HCT116 (cell line): ENCODE measurements around the gene PRKAG1. TPM values are rescaled to one million over a fixed set of nuclear protein-coding genes. Genes with fewer than 3 reads are reported as not detected.

ENCODE experiments used
- ATAC-seq: fragments of 200-7000 bp; cut with Tn5 transposase; 2 replicates; pipeline ENCODE4 v1.9.1; 2020; ENCODE audit warnings: mild to moderate bottlenecking, moderate library complexity
- BruUV-seq: library from RNA; stranded (reverse); fragments of 400-500 nt; replicated peaks from 2 replicates; lab custom pipeline; 2021; lab: Mats Ljungman, UMichigan
- CTCF ChIA-PET: fragments of 300-600 bp; sonication (Branson Sonifier 250); formaldehyde crosslinking; loops from one replicate; lab custom pipeline; 2021; ENCODE audit warnings: antibody characterized with exemption; lab: Charles Lee
- POLR2A ChIA-PET: fragments of 300-600, 350-600 bp; sonication (Branson Sonifier 250); formaldehyde crosslinking; loops from one replicate; lab custom pipeline; 2021; ENCODE audit warnings: antibody characterized with exemption; lab: Charles Lee
- RAD21 ChIA-PET, 2 experiments: fragments of 300-600 bp; sonication (Branson Sonifier 250); formaldehyde crosslinking; loops; one replicate each; lab custom pipeline; 2023; ENCODE audit warnings: low total read pairs in 2 of 2; ENCODE audit not compliant: uncharacterized antibody in 2 of 2, unreplicated experiment in 2 of 2, low non-redundant PET in 1 of 2; lab: Charles Lee
- DNase-seq: peaks from one replicate; pipeline ENCODE4 v3.0.0-alpha.2; 2010; ENCODE audit warnings: low read depth, low spot score
- H2AFZ ChIP-seq: fragments of 200-600 bp; shearing (Covaris generic), sonication (generic); 2 replicates; pipeline ENCODE4 v1.6.1; 2017; ENCODE audit warnings: low read depth, mixed run types, mixed read lengths, antibody characterized with exemption, low read length; ENCODE audit not compliant: poor library complexity, severe bottlenecking
- H3K27ac ChIP-seq: 2 replicates; pipeline ENCODE4 v1.5.1; 2012; ENCODE audit warnings: low read depth, low read length
- H3K27me3 ChIP-seq: fragments of 200-600 bp; sonication (generic); 2 replicates; pipeline ENCODE4 v1.6.1; 2016; ENCODE audit warnings: mixed run types, low read length, mixed read lengths; ENCODE audit not compliant: insufficient read depth
- H3K36me3 ChIP-seq, 2 experiments: fragments of 200-500 bp in 1 of 2; fragments of 200-600 bp in 1 of 2; sonication (Bioruptor generic) in 1 of 2; sonication (generic) in 1 of 2; 2 replicates each; pipeline versions ENCODE4 v1.5.1 to v1.6.1; 2014 to 2016; ENCODE audit warnings: low read length in 2 of 2, inconsistent platforms in 1 of 2, mixed read lengths in 1 of 2, mixed run types in 1 of 2; ENCODE audit not compliant: insufficient read depth in 2 of 2, control insufficient read depth in 1 of 2
- H3K4me1 ChIP-seq, 2 experiments: fragments of 200-600 bp in 1 of 2; sonication (generic) in 1 of 2; 2 replicates each; pipeline versions ENCODE4 v1.5.1 to v1.6.1; 2012 to 2017; ENCODE audit warnings: low read length in 2 of 2, inconsistent platforms in 1 of 2, mild to moderate bottlenecking in 1 of 2, mixed read lengths in 1 of 2, mixed run types in 1 of 2, moderate library complexity in 1 of 2; ENCODE audit not compliant: insufficient read depth in 2 of 2, control insufficient read depth in 1 of 2
- H3K4me2 ChIP-seq: fragments of 200-600 bp; sonication (generic); 2 replicates; pipeline ENCODE4 v1.6.1; 2017; ENCODE audit warnings: mixed run types, low read length, mixed read lengths
- H3K4me3 ChIP-seq, 2 experiments: fragments of 200-600 bp in 1 of 2; sonication (generic) in 1 of 2; replicated peaks in 1 of 2; 2 replicates each; pipeline ENCODE4 v1.5.1; 2011 to 2016; ENCODE audit warnings: low read length in 2 of 2, control low read depth in 1 of 2, low read depth in 1 of 2, mild to moderate bottlenecking in 1 of 2, mixed read lengths in 1 of 2, mixed run types in 1 of 2
- H3K79me2 ChIP-seq: fragments of 200-600 bp; sonication (generic); 2 replicates; pipeline ENCODE4 v1.6.1; 2017; ENCODE audit warnings: mild to moderate bottlenecking, mixed run types, low read length, moderate library complexity, mixed read lengths; ENCODE audit not compliant: insufficient read depth
- H3K9ac ChIP-seq: fragments of 200-600 bp; sonication (generic); 2 replicates; pipeline ENCODE4 v1.6.1; 2016; ENCODE audit warnings: low read length, mixed read lengths
- H3K9me2 ChIP-seq: fragments of 200-600 bp; sonication (generic), shearing (Covaris generic); 2 replicates; pipeline ENCODE4 v1.6.1; 2017; ENCODE audit warnings: mixed run types, mild to moderate bottlenecking, moderate library complexity; ENCODE audit not compliant: insufficient read depth
- H3K9me3 ChIP-seq, 2 experiments: fragments of 200-500 bp in 1 of 2; fragments of 200-600 bp in 1 of 2; sonication (Bioruptor generic) in 1 of 2; sonication (generic) in 1 of 2; 2 replicates each; pipeline ENCODE4 v1.6.1; 2014 to 2017; ENCODE audit warnings: low read length in 2 of 2, mixed read lengths in 2 of 2, inconsistent platforms in 1 of 2, low read depth in 1 of 2, mild to moderate bottlenecking in 1 of 2, mixed run types in 1 of 2, moderate library complexity in 1 of 2; ENCODE audit not compliant: control insufficient read depth in 1 of 2, insufficient read depth in 1 of 2
- H4K20me1 ChIP-seq: fragments of 200-600 bp; sonication (generic), shearing (Covaris generic); 2 replicates; pipeline ENCODE4 v1.6.1; 2017; ENCODE audit warnings: mixed run types, mild to moderate bottlenecking, moderate library complexity; ENCODE audit not compliant: insufficient read depth
- CBX3 ChIP-seq: IDR thresholded peaks from 2 replicates; pipeline ENCODE4 v1.6.1; 2012; ENCODE audit warnings: low read depth
- POLR2AphosphoS5 ChIP-seq: IDR thresholded peaks from 2 replicates; pipeline ENCODE4 v1.6.1; 2011; ENCODE audit warnings: mild to moderate bottlenecking, low read depth, low read length, moderate library complexity
- intact Hi-C: fragments of 100-400 bp; cut with micrococcal nuclease; formaldehyde crosslinking; loops from 2 replicates; pipeline ENCODE4 v1.10.0; 2022
- total RNA-seq: library from RNA; stranded (reverse); gene quantifications from one replicate; pipeline ENCODE4 v1.2.1, GENCODE V29; 2021; ENCODE audit not compliant: unreplicated experiment
- TF ChIP-seq, protein P1 (sequence below), 3 experiments: fragments of 200-600 bp in 1 of 3; sonication (generic) in 1 of 3; IDR thresholded peaks in 2 of 3; conservative IDR thresholded peaks in 1 of 3; 2 replicates each; pipeline ENCODE4 v1.5.1; 2012 to 2017; ENCODE audit warnings: low read depth in 2 of 3, low read length in 2 of 3, antibody characterized with exemption in 1 of 3, borderline replicate concordance in 1 of 3, control low read depth in 1 of 3, mild to moderate bottlenecking in 1 of 3, mixed read lengths in 1 of 3, mixed run types in 1 of 3, moderate library complexity in 1 of 3; ENCODE audit not compliant: insufficient read depth in 1 of 3
- TF ChIP-seq, protein P2 (sequence below): IDR thresholded peaks from 2 replicates; pipeline ENCODE4 v1.6.1; 2012

The PRKAG1 gene
- total RNA-seq, 1 experiment from 2014 or later: 64.6 TPM

DNA sequence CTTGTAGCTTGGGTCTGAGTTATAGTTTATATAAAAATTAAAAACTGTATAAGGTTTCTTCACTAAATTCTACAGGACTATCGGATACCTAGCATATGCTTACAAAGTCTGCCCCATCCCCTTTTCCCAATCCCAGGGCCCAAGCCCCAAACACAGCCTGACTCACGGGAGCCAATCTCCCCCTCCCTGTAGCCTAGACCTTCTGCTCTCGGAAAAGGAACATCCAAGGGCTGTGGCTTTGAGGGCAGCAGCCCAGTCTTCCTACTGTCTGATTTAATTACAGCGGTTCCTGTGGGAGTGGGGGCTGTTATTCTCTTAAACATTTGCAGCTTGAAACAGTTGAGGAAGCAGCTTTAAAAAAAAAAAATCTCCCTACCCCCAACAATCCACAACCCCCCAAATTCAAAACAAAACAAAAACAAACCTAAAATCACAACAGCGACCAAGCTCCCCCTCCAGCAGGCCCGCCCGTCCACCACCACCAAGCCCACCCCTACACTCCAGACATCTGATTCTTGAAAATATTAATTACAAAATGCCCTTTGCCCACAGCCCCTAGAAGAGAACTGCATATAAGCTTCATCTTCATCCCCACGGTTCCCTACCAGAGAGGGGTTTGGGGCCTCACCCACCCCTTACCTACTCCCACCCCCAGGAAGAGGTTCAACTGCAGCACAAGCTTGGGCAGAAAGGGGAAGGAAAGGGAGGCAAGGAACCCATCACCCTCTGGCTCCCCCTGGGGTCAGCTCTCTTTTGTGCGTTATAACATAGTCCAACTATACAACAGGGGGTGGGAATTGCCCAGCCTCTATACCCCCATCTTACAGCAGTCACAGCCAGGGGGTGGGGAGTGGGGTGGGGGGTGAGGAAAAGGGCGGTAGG lies 1.1 kb upstream of the PRKAG1 start:
- TF ChIP-seq CBX3: no peak
- TF ChIP-seq, protein P1, sequence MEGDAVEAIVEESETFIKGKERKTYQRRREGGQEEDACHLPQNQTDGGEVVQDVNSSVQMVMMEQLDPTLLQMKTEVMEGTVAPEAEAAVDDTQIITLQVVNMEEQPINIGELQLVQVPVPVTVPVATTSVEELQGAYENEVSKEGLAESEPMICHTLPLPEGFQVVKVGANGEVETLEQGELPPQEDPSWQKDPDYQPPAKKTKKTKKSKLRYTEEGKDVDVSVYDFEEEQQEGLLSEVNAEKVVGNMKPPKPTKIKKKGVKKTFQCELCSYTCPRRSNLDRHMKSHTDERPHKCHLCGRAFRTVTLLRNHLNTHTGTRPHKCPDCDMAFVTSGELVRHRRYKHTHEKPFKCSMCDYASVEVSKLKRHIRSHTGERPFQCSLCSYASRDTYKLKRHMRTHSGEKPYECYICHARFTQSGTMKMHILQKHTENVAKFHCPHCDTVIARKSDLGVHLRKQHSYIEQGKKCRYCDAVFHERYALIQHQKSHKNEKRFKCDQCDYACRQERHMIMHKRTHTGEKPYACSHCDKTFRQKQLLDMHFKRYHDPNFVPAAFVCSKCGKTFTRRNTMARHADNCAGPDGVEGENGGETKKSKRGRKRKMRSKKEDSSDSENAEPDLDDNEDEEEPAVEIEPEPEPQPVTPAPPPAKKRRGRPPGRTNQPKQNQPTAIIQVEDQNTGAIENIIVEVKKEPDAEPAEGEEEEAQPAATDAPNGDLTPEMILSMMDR (IDR thresholded peaks at IDR 0.05 in 2 of 3, conservative IDR thresholded peaks at IDR 0.05 in 1 of 3; ENCODE audit: borderline replicate concordance in 1 of 3, insufficient read depth in 1 of 3, low read depth in 2 of 3, low read length in 2 of 3): peak in 2 of 3 experiments; percentile 41 to 49; a peak in 4 of 6 replicates
- TF ChIP-seq, protein P2, sequence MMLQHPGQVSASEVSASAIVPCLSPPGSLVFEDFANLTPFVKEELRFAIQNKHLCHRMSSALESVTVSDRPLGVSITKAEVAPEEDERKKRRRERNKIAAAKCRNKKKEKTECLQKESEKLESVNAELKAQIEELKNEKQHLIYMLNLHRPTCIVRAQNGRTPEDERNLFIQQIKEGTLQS: no peak
- TF ChIP-seq POLR2AphosphoS5: no peak
- ChIA-PET RAD21 (no interaction called here), CTCF (interaction anchor here (0.6 to 2.7 kb wide), 12 partner anchors 9 to 1275 kb away, joined by 3 to 16 read pairs (median 4); partner anchors contain the start of genes DDN, DDX23 and RHEBL1), POLR2A (interaction anchor here (1.0 to 1.3 kb wide), 4 partner anchors 11 to 111 kb away, joined by 3 read pairs; partner anchors contain the start of gene TUBA1B)
- H3K9me2 ChIP-seq: no peaks in the 10 kb centered on the region
- ATAC-seq: peak; percentile 44
- peak overlapping the region; percentile 89 for H3K9ac ChIP-seq
- H3K27ac ChIP-seq: peak overlapping the region; percentile 89; the same call in 1 of the 2 replicates
- peaks cover 15 to 18% of the 10 kb centered on the region in 2 experiments; a peak in 3 of 4 replicates for H3K36me3 ChIP-seq
- peak overlapping the region; percentile 88 to 93; a peak in 3 of 4 replicates for H3K4me3 ChIP-seq
- H3K4me1 ChIP-seq: peaks cover 8 to 20% of the 10 kb centered on the region in 2 experiments
- peak overlapping the region; percentile 96 for H3K4me2 ChIP-seq
- no peak for DNase-seq
- H3K27me3 ChIP-seq: no peaks in the 10 kb centered on the region
- H3K79me2 ChIP-seq: peaks cover 12% of the 10 kb centered on the region; the same call in 1 of the 2 replicates
- no peak overlapping the region for H2AFZ ChIP-seq
- intact Hi-C loops: no loop called here
- no peaks in the 10 kb centered on the region for H3K9me3 ChIP-seq
- no peaks in the 10 kb centered on the region for H4K20me1 ChIP-seq
- no TSS peak for BruUV-seq
